ENCODE results near the gene ASCC1.

GRCh38 chr10:72127571-72127970 is 88.5 kb downstream of the ASCC1 start:
- no peak for TF ChIP-seq EZH2 (IDR thresholded peaks at IDR 0.05; ENCODE audit: borderline replicate concordance, low read depth, low read length, severe bottlenecking)
- TF ChIP-seq CTCF (IDR thresholded peaks at IDR 0.05; ENCODE audit: borderline replicate concordance, extremely low read depth, low read length, poor library complexity, severe bottlenecking), result no peak

All from DND-41 (cell line).